Measurements from ENCODE around the gene HOTAIR. TPM values are rescaled to one million over a fixed set of nuclear protein-coding genes. Genes with fewer than 3 reads are reported as not detected.

The HOTAIR gene
- total RNA-seq, 1 experiment from 2014 or later: not detected

DNA sequence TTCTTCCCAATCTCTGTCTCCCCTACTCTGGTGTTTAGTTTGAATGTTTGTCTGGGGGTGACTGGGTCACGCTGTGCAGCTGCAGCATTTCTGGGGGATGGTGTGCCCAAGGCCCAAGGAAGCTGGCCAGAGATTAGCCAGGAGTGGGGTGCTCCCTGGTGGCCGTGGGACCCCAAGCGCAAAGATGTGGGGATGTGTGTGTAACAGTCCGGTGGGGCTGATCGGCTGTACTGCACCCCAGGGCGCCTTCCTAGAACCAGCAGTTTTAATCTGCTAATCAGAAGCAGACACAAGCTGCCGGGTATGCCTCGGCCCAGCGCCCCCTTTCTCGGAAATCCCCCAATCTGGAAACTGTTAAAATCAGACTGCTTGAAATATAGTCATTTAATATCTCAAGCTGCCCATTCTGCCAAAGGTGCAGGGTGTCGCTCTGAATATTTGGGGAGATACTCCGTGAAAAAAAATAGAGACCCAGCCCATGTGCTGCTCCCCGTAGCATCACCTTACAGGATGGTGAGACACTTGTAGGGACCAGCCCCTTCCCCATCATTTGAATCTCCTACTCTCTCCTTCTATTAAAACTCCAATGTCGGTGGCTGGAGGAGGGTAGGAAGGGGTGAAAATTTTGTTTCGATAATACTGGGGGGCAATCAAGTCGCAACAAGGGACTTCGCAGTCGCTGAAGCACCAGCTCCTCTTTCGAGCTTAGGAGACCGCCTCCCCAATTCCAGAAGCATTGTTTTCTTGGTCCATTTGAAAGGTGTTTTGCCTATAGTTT is 29.5 kb upstream of the HOTAIR start:
- no peak for DNase-seq
- no peaks in the 10 kb centered on the region for H3K79me2 ChIP-seq (ENCODE audit: insufficient read depth, low read length)
- H2BK120ac ChIP-seq (ENCODE audit: low read depth, low read length, poor library complexity, severe bottlenecking): no peak overlapping the region
- Mint-ChIP-seq H3K4me1 (peaks cover 5 to 14% of the 10 kb centered on the region in 2 experiments), H3K27ac (no peak overlapping the region), H3K27me3 (ENCODE audit: low read depth) (peaks cover 100% of the 10 kb centered on the region), H3K36me3 (ENCODE audit: insufficient read depth in 1 of 3, low read depth in 3 of 3) (no peaks in the 10 kb centered on the region), H3K4me3 (no peak overlapping the region), H3K9me3 (peaks cover 4 to 6% of the 10 kb centered on the region in 2 experiments; a peak in 3 of 5 replicates)
- no peaks in the 10 kb centered on the region for H3K79me1 ChIP-seq (ENCODE audit: insufficient read depth, low read depth, low read length, poor library complexity, severe bottlenecking)
- H2AK5ac ChIP-seq (ENCODE audit: insufficient read length, low read length): no peak overlapping the region
- no peak overlapping the region for H4K8ac ChIP-seq (replicated peaks; ENCODE audit: insufficient read length, low read depth, low read length)
- H2BK15ac ChIP-seq (ENCODE audit: low read depth, low read length): no peak overlapping the region
- no peak overlapping the region for H2AFZ ChIP-seq (ENCODE audit: low read length)
- no peak overlapping the region for H3K4ac ChIP-seq (ENCODE audit: low read depth, low read length)
- no peak overlapping the region for H3K56ac ChIP-seq (ENCODE audit: insufficient read length, low read depth, low read length)
- no peaks in the 10 kb centered on the region for H3K9me3 ChIP-seq (ENCODE audit: control insufficient read depth, low read depth, low read length)
- TF ChIP-seq, protein P1, sequence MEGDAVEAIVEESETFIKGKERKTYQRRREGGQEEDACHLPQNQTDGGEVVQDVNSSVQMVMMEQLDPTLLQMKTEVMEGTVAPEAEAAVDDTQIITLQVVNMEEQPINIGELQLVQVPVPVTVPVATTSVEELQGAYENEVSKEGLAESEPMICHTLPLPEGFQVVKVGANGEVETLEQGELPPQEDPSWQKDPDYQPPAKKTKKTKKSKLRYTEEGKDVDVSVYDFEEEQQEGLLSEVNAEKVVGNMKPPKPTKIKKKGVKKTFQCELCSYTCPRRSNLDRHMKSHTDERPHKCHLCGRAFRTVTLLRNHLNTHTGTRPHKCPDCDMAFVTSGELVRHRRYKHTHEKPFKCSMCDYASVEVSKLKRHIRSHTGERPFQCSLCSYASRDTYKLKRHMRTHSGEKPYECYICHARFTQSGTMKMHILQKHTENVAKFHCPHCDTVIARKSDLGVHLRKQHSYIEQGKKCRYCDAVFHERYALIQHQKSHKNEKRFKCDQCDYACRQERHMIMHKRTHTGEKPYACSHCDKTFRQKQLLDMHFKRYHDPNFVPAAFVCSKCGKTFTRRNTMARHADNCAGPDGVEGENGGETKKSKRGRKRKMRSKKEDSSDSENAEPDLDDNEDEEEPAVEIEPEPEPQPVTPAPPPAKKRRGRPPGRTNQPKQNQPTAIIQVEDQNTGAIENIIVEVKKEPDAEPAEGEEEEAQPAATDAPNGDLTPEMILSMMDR (conservative IDR thresholded peaks at IDR 0.05): no peak
- no peak overlapping the region for H2BK5ac ChIP-seq (ENCODE audit: insufficient read length, low read length)
- H3K4me1 ChIP-seq (ENCODE audit: insufficient read depth, low read length): no peaks in the 10 kb centered on the region
- no peaks in the 10 kb centered on the region for H4K20me1 ChIP-seq (ENCODE audit: control insufficient read depth, insufficient read depth, insufficient read length)
- H4K5ac ChIP-seq (ENCODE audit: insufficient read length, low read depth, low read length): no peak overlapping the region
- H3K23me2 ChIP-seq (ENCODE audit: insufficient read length, low read depth, low read length, poor library complexity, severe bottlenecking): no peaks in the 10 kb centered on the region
- WGBS (ENCODE audit: extremely low coverage, insufficient read length, low lambda C conversion rate): no CpG with 5 or more reads among the region's 20 CpGs
- H3K9ac ChIP-seq (ENCODE audit: extremely low read depth, insufficient read length, low read length): no peak overlapping the region
- H3T11ph ChIP-seq (ENCODE audit: low read length): no peak overlapping the region
- no peak overlapping the region for H3K27ac ChIP-seq (ENCODE audit: insufficient read length, low read depth, low read length)
- H2BK12ac ChIP-seq (ENCODE audit: insufficient read length, low read depth, low read length): no peak overlapping the region
- no peak overlapping the region for H3K14ac ChIP-seq (ENCODE audit: insufficient read depth, low read length)
- no peak overlapping the region for H3K18ac ChIP-seq (ENCODE audit: insufficient read length, low read depth, low read length)
- H3K27me3 ChIP-seq (ENCODE audit: insufficient read depth, low read length): peaks cover 96% of the 10 kb centered on the region
- no peak overlapping the region for H4K91ac ChIP-seq (ENCODE audit: insufficient read length, low read depth, low read length)
- H3K23ac ChIP-seq (ENCODE audit: insufficient read length, low read depth, low read length): no peak overlapping the region
- no peak overlapping the region for H3K4me2 ChIP-seq (ENCODE audit: insufficient read depth, insufficient read length, low read length)
- H2BK20ac ChIP-seq (ENCODE audit: low read depth, low read length, poor library complexity, severe bottlenecking): no peak overlapping the region
